GM18505 (cell line): ENCODE data around the gene RFPL1.
"Not testable (repeated sequence)": the region's sequence is repeated elsewhere in the genome, so short reads cannot be mapped to it uniquely, and the experiment has no call there.

Experiments used
- ATAC-seq: cut with Tn5 transposase; IDR thresholded peaks from one replicate; pipeline ENCODE4 v1.9.1; 2021; ENCODE audit not compliant: unreplicated experiment
- POLR2A ChIP-seq: IDR thresholded peaks from 4 replicates; pipeline ENCODE4 v1.6.1; 2011; ENCODE audit warnings: borderline replicate concordance; ENCODE audit not compliant: insufficient read depth, insufficient read length; ENCODE audit errors: extremely low read depth

Gene RFPL1

GRCh38 chr22:29478326-29479276 is 40.2 kb downstream of the RFPL1 start:
- no peak for ATAC-seq
- TF ChIP-seq POLR2A, result no peak

- no peak for ATAC-seq
- no peak for TF ChIP-seq POLR2A
Measured at GRCh38 chr22:29479417-29480261, 41.3 kb downstream of the RFPL1 start, which contains the start of gene NEFH. TSS of gene NEFH (plus strand) at chr22:29480218. CDS start at chr22:29480263, 45 bp downstream.

GRCh38 chr22:29480262-29480511 is 41.8 kb downstream of the RFPL1 start:
- ATAC-seq, result no peak
- no peak for TF ChIP-seq POLR2A

GRCh38 chr22:29480512-29481264 is 42.3 kb downstream of the RFPL1 start:
- TF ChIP-seq POLR2A, result no peak
- ATAC-seq, result no peak

- TF ChIP-seq POLR2A, result no peak
- no peak for ATAC-seq
Measured at GRCh38 chr22:29481265-29482000, 43.0 kb downstream of the RFPL1 start.

- no peak for ATAC-seq
- no peak for TF ChIP-seq POLR2A
Measured at GRCh38 chr22:29482253-29482652, 43.9 kb downstream of the RFPL1 start.

GRCh38 chr22:29482726-29483125 is 44.3 kb downstream of the RFPL1 start:
- TF ChIP-seq POLR2A, result no peak
- no peak for ATAC-seq

GRCh38 chr22:29483254-29483653 is 44.9 kb downstream of the RFPL1 start:
- no peak for ATAC-seq
- no peak for TF ChIP-seq POLR2A

GRCh38 chr22:29484642-29485041 is 46.3 kb downstream of the RFPL1 start:
- ATAC-seq, result no peak
- TF ChIP-seq POLR2A, result no peak

- ATAC-seq, result no peak
- no peak for TF ChIP-seq POLR2A
Measured at GRCh38 chr22:29485448-29485847, 47.1 kb downstream of the RFPL1 start.

GRCh38 chr22:29487426-29487986 is 49.1 kb downstream of the RFPL1 start:
- ATAC-seq, result no peak

GRCh38 chr22:29489127-29489780 is 50.9 kb downstream of the RFPL1 start:
- ATAC-seq, result not testable (repeated sequence)

More at GRCh38 chr22:29487426-29487986, 49.1 kb downstream of the RFPL1 start:
- TF ChIP-seq POLR2A, result no peak

- no peak for TF ChIP-seq POLR2A
- ATAC-seq, result no peak
Measured at GRCh38 chr22:29491012-29491411, 52.6 kb downstream of the RFPL1 start.
